ENCODE data around the gene CBX1. TPM values are rescaled to one million over a fixed set of nuclear protein-coding genes. Genes with fewer than 3 reads are reported as not detected.

Gene CBX1
- total RNA-seq, result 33.0 TPM
- long read RNA-seq, partial matches to known transcripts, result 0 of 5 reads
- long read RNA-seq, other reads (novel, unspliced or antisense), result 3 of 5 reads

GRCh38 chr17:48101012-48101720 is at the start of gene CBX1:
Gene CBX1, minus strand, starts transcription at chr17:48101478. Its CDS starts 24,474 bp downstream, at chr17:48077004.
- H3K4me1 ChIP-seq, result peaks cover 34% of the 10 kb centered on the region
- no peaks in the 10 kb centered on the region for H3K36me3 ChIP-seq
- intact Hi-C loops (cut with micrococcal nuclease), result no loop called here
- TF ChIP-seq, protein P1, sequence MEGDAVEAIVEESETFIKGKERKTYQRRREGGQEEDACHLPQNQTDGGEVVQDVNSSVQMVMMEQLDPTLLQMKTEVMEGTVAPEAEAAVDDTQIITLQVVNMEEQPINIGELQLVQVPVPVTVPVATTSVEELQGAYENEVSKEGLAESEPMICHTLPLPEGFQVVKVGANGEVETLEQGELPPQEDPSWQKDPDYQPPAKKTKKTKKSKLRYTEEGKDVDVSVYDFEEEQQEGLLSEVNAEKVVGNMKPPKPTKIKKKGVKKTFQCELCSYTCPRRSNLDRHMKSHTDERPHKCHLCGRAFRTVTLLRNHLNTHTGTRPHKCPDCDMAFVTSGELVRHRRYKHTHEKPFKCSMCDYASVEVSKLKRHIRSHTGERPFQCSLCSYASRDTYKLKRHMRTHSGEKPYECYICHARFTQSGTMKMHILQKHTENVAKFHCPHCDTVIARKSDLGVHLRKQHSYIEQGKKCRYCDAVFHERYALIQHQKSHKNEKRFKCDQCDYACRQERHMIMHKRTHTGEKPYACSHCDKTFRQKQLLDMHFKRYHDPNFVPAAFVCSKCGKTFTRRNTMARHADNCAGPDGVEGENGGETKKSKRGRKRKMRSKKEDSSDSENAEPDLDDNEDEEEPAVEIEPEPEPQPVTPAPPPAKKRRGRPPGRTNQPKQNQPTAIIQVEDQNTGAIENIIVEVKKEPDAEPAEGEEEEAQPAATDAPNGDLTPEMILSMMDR (IDR thresholded peaks at IDR 0.05; ENCODE audit: borderline replicate concordance), result no peak
- H3K27me3 ChIP-seq (ENCODE audit: low read depth), result no peaks in the 10 kb centered on the region
- peak; percentile 94 for DNase-seq
- no peaks in the 10 kb centered on the region for H3K9me3 ChIP-seq (replicated peaks)
- H3K27ac ChIP-seq (replicated peaks), result peak within 1 kb of the TSS; percentile 96
- peak within 1 kb of the TSS; percentile 99 for H3K4me3 ChIP-seq

- TF ChIP-seq, protein P1 (IDR thresholded peaks at IDR 0.05; ENCODE audit: borderline replicate concordance), result no peak
- no peak for DNase-seq
- Histone ChIP-seq H3K36me3 (no peaks in the 10 kb centered on the region), H3K9me3 (replicated peaks) (no peaks in the 10 kb centered on the region), H3K4me3 (no peak overlapping the region), H3K27me3 (ENCODE audit: low read depth) (peaks cover 100% of the 10 kb centered on the region), H3K4me1 (no peaks in the 10 kb centered on the region), H3K27ac (replicated peaks) (no peak overlapping the region)
- intact Hi-C loops (cut with micrococcal nuclease), result no loop called here
These were observed 49.3 kb upstream of the CBX1 start for GRCh38 chr17:48150597-48151001.

DNA sequence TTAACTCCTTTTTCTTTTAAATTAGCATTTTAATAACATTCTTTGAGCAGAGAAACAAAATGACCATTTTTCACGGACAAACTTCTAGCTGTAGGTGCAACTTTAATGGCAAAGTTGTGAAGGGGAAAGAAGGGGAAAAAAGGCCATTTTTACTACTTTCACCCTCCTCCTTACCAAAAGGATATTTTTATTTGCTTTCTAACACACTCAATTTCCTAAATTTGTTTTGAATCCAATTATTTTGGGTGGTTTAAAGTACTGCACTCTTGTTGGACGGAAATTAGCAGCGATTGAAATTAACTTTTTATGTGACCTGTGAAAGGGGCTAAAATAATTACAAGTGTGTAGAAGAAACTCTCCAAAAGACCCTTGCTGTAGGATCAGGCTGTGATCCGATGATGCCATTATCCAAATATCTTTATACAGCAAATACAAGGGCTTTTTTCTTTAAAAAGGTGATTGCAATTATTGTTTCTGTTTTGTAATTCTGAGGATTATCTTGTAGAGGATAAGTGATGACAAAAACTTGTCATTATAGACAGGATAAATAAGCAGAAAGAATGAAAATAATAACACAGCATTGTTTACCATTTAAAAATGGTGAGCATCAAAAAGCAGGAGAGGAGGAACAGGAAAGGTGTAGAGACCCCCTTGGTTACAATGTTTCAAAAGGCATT is 48.6 kb upstream of the CBX1 start:
- Histone ChIP-seq H3K27me3 (ENCODE audit: low read depth) (peaks cover 100% of the 10 kb centered on the region), H3K4me3 (no peak overlapping the region), H3K36me3 (no peaks in the 10 kb centered on the region), H3K9me3 (replicated peaks) (no peaks in the 10 kb centered on the region), H3K4me1 (no peaks in the 10 kb centered on the region), H3K27ac (replicated peaks) (no peak overlapping the region)
- TF ChIP-seq, protein P1 (IDR thresholded peaks at IDR 0.05; ENCODE audit: borderline replicate concordance), result no peak
- no peak for DNase-seq
- intact Hi-C loops (cut with micrococcal nuclease), result no loop called here

GRCh38 chr17:48148854-48149786 is 47.8 kb upstream of the CBX1 start:
- H3K4me1 ChIP-seq, result no peaks in the 10 kb centered on the region
- H3K27ac ChIP-seq (replicated peaks), result no peak overlapping the region
- H3K4me3 ChIP-seq, result no peak overlapping the region
- no peaks in the 10 kb centered on the region for H3K9me3 ChIP-seq (replicated peaks)
- peaks cover 100% of the 10 kb centered on the region for H3K27me3 ChIP-seq (ENCODE audit: low read depth)
- DNase-seq, result no peak
- TF ChIP-seq, protein P1 (IDR thresholded peaks at IDR 0.05; ENCODE audit: borderline replicate concordance), result no peak
- intact Hi-C loops (cut with micrococcal nuclease), result no loop called here
- H3K36me3 ChIP-seq, result no peaks in the 10 kb centered on the region
